SU-DHL-6 (cell line): ENCODE results near the gene IGLL5.

Experiments
- H2AFZ ChIP-seq: fragments of 200-600 bp; sonication (generic); 2 replicates; pipeline ENCODE4 v1.6.1; 2014; ENCODE audit warnings: low read depth, mild to moderate bottlenecking, moderate library complexity, mixed read lengths, antibody characterized with exemption, low read length; ENCODE audit not compliant: severe bottlenecking
- H3F3A ChIP-seq: fragments of 200-600 bp; shearing (Covaris generic); 2 replicates; pipeline ENCODE4 v1.6.0; 2016; ENCODE audit warnings: antibody characterized with exemption, mild to moderate bottlenecking; ENCODE audit not compliant: insufficient read depth
- H3K27ac ChIP-seq: fragments of 200-600 bp; sonication (generic); 2 replicates; pipeline ENCODE4 v1.5.1; 2016; ENCODE audit warnings: low read depth, mild to moderate bottlenecking, low read length, moderate library complexity, mixed read lengths
- H3K27me3 ChIP-seq: fragments of 200-600 bp; sonication (generic), shearing (Covaris generic); 2 replicates; pipeline ENCODE4 v1.6.0; 2014; ENCODE audit warnings: mild to moderate bottlenecking, low read length
- H3K36me3 ChIP-seq: fragments of 200-600 bp; sonication (generic); 2 replicates; pipeline ENCODE4 v1.6.1; 2014; ENCODE audit warnings: mild to moderate bottlenecking, low read length, mixed read lengths
- H3K4me2 ChIP-seq: fragments of 300-600, 200-600 bp; shearing (Covaris generic), sonication (generic); 2 replicates; pipeline ENCODE4 v1.6.0; 2014; ENCODE audit warnings: low read length, low read depth, mild to moderate bottlenecking; ENCODE audit not compliant: poor library complexity, severe bottlenecking
- H3K4me3 ChIP-seq: fragments of 200-600 bp; sonication (generic); 2 replicates; pipeline ENCODE4 v1.5.1; 2014; ENCODE audit warnings: antibody characterized with exemption, low read length, mild to moderate bottlenecking, mixed read lengths; ENCODE audit not compliant: insufficient read depth, poor library complexity, severe bottlenecking
- H3K79me2 ChIP-seq: fragments of 200-600 bp; sonication (generic); 2 replicates; pipeline ENCODE4 v1.6.1; 2014; ENCODE audit warnings: mild to moderate bottlenecking, low read length, moderate library complexity; ENCODE audit not compliant: insufficient read depth
- H3K9ac ChIP-seq: fragments of 200-600 bp; sonication (generic); 2 replicates; pipeline ENCODE4 v1.7.0; 2014; ENCODE audit warnings: mild to moderate bottlenecking, low read length
- H3K9me2 ChIP-seq: fragments of 200-600 bp; sonication (generic); replicated peaks from 2 replicates; pipeline ENCODE4 v1.6.1; 2014; ENCODE audit warnings: low read length; ENCODE audit not compliant: insufficient read depth
- H3K9me3 ChIP-seq: fragments of 200-600 bp; sonication (generic); 2 replicates; pipeline ENCODE4 v1.6.1; 2014; ENCODE audit warnings: low read length, mixed read lengths; ENCODE audit not compliant: insufficient read depth
- H4K20me1 ChIP-seq: fragments of 200-600 bp; sonication (generic); 2 replicates; pipeline ENCODE4 v1.6.1; 2014; ENCODE audit warnings: low read depth, mild to moderate bottlenecking, antibody characterized with exemption, low read length, moderate library complexity, mixed read lengths
- EZH2phosphoT487 ChIP-seq: fragments of 200-600 bp; sonication (generic), shearing (Covaris generic); conservative IDR thresholded peaks from 2 replicates; pipeline ENCODE4 v1.6.1; 2018; ENCODE audit warnings: mild to moderate bottlenecking, antibody characterized with exemption, low read length, moderate library complexity, mixed read lengths
- TF ChIP-seq, protein P1 (sequence below): fragments of 200-600 bp; sonication (generic); IDR thresholded peaks from one replicate; pipeline ENCODE4 v1.5.1; 2017; ENCODE audit warnings: antibody characterized with exemption, mild to moderate bottlenecking, low read length, moderate library complexity; ENCODE audit not compliant: insufficient read depth, poor library complexity, severe bottlenecking

IGLL5 gene

DNA sequence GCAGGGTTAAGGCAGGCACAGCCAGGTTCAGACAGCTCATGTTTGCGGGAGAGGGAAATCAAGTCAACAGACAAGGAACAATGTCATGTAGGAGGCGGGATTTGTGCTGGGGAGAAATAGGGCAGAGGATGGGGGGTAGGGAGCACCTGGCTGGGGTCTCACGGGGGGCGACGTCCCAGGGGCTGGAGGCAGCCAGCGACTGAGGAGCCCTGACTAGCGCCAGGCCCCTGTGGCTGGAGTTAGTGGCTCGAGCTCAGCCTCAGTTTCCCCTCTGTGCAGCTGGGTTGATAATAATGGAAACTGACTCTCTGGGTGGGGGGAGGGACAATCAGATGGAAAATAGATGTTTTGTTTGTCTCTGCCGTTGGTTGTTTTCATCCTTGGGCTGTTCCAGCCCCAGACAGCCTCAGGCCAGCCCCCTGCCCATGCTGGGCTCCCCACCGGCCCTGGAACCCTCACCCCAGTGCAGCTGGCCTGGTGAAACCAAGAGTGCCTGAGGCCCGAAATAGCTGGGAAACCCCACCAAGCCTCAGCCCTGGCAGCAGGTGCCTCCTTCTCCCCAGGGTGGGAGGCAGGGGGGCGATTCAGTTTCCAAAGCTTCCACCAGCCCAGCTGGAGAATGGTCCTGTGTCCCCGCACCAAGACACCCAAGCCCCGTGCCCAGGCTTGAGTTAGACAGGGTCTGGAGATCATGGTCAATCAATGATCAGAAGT is 44.1 kb downstream of the IGLL5 start:
- Histone ChIP-seq H3K36me3 (no peaks in the 10 kb centered on the region), H3K4me3 (no peak overlapping the region), H2AFZ (no peak overlapping the region), H3K27me3 (no peaks in the 10 kb centered on the region), H3K27ac (peak overlapping the region; percentile 96), H3K79me2 (peaks cover 9% of the 10 kb centered on the region; the same call in 1 of the 2 replicates), H3K9me3 (no peaks in the 10 kb centered on the region), H3K4me2 (peak overlapping the region; percentile 50), H3F3A (peaks cover 28% of the 10 kb centered on the region), H3K9ac (peak overlapping the region; percentile 62), H3K9me2 (no peaks in the 10 kb centered on the region), H4K20me1 (no peaks in the 10 kb centered on the region)
- TF ChIP-seq, protein P1, sequence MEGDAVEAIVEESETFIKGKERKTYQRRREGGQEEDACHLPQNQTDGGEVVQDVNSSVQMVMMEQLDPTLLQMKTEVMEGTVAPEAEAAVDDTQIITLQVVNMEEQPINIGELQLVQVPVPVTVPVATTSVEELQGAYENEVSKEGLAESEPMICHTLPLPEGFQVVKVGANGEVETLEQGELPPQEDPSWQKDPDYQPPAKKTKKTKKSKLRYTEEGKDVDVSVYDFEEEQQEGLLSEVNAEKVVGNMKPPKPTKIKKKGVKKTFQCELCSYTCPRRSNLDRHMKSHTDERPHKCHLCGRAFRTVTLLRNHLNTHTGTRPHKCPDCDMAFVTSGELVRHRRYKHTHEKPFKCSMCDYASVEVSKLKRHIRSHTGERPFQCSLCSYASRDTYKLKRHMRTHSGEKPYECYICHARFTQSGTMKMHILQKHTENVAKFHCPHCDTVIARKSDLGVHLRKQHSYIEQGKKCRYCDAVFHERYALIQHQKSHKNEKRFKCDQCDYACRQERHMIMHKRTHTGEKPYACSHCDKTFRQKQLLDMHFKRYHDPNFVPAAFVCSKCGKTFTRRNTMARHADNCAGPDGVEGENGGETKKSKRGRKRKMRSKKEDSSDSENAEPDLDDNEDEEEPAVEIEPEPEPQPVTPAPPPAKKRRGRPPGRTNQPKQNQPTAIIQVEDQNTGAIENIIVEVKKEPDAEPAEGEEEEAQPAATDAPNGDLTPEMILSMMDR: no peak
- no peak for TF ChIP-seq EZH2phosphoT487

DNA sequence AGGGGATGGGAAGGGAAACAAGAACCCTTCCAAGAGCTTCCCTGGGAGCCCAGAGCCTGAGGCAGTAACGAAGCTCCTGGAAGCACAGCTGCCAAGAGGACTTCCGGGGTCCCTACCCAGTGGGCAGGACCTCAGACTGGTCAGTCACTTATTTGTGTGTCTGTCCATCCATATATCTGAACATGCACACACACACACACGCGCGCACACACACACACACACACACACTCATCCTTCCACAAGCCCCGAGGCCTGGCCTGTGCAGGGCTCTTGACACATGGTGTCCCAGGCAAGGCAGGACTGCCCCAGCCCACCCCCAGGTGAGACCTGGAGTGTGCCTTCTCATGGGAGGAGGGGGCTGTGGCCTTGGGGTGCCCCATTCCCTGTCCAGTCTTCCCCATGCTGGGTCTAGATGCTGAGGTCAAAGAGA is 44.9 kb downstream of the IGLL5 start:
- H3K79me2 ChIP-seq: peaks cover 16% of the 10 kb centered on the region; the same call in 1 of the 2 replicates
- no peaks in the 10 kb centered on the region for H3K9me3 ChIP-seq
- H3K27ac ChIP-seq: peak overlapping the region; percentile 96
- H3K27me3 ChIP-seq: no peaks in the 10 kb centered on the region
- peak overlapping the region; percentile 62 for H3K9ac ChIP-seq
- no peak overlapping the region for H3K4me3 ChIP-seq
- no peaks in the 10 kb centered on the region for H3K36me3 ChIP-seq
- no peak overlapping the region for H2AFZ ChIP-seq
- no peak for TF ChIP-seq EZH2phosphoT487
- TF ChIP-seq, protein P1: no peak
- H3K9me2 ChIP-seq: no peaks in the 10 kb centered on the region
- H4K20me1 ChIP-seq: no peaks in the 10 kb centered on the region
- H3F3A ChIP-seq: peaks cover 26% of the 10 kb centered on the region
- peak overlapping the region; percentile 42 for H3K4me2 ChIP-seq

DNA sequence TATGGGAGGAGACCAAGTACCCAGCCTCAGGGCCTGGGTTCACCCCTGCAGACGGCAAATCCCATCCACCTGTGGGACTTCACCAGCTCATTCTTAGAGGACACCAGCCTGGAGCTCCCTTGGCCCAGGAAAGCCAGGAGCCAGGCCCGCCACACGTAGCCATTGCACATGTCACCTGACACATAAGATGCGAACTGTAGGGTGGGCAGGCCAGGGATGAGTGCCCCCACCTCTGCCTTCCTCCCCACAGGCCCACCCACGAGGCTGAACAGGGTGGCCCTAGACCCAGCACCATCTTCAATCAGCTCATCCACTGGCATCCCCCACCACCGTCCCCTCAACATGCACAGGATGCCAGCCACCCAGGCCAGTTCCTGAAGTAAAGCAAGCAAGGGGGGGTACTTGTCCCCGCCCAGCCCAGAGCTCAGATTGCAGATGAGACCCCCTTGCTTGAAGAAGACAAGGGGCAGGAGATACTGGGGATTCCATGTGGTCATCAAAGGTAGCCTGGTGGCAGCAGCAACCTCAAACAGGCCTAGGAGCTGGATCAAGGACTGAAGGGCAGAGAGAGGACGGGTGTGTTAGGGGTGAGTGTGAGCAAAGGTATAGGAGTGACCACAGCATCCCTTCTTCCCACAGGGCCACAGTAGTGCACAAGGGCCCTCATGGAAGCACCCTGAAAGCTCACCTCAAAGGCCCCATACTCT is 45.6 kb downstream of the IGLL5 start:
- Histone ChIP-seq H3K27ac (peak overlapping the region; percentile 96), H3K9me3 (no peaks in the 10 kb centered on the region), H3K4me3 (no peak overlapping the region), H3F3A (peaks cover 19% of the 10 kb centered on the region), H3K79me2 (peaks cover 22% of the 10 kb centered on the region), H3K27me3 (no peaks in the 10 kb centered on the region), H3K4me2 (peak overlapping the region; percentile 42), H3K36me3 (no peaks in the 10 kb centered on the region), H3K9me2 (no peaks in the 10 kb centered on the region), H3K9ac (peak overlapping the region; percentile 62), H2AFZ (no peak overlapping the region), H4K20me1 (no peaks in the 10 kb centered on the region)
- TF ChIP-seq, protein P1: no peak
- TF ChIP-seq EZH2phosphoT487: no peak
